ENCODE results near the gene USP17L19.
"Not testable (repeated sequence)": the region's sequence is repeated elsewhere in the genome, so short reads cannot be mapped to it uniquely, and the experiment has no call there.

GRCh38 chr4:9215105-9215504 lies 38.1 kb upstream of the USP17L19 start, which contains the start of gene USP17L11:
- TF ChIP-seq ZNF274 (IDR thresholded peaks at IDR 0.05; ENCODE audit: insufficient read depth, insufficient read length); REST (IDR thresholded peaks at IDR 0.05; ENCODE audit: low read depth, low read length); EZH2 (IDR thresholded peaks at IDR 0.05; ENCODE audit: borderline replicate concordance, control insufficient read depth, low read depth, low read length); POLR2A (IDR thresholded peaks at IDR 0.05; ENCODE audit: low read depth, low read length); SP1 (IDR thresholded peaks at IDR 0.05; ENCODE audit: low read depth, low read length); FOXM1 (IDR thresholded peaks at IDR 0.05; ENCODE audit: low read depth, low read length); CTCF (IDR thresholded peaks at IDR 0.05 in 2 of 3, conservative IDR thresholded peaks at IDR 0.05 in 1 of 3; ENCODE audit: control insufficient read depth in 2 of 3, extremely low read depth in 1 of 3, insufficient read depth in 1 of 3, low read depth in 3 of 3, low read length in 3 of 3); CHD2 (IDR thresholded peaks at IDR 0.05; ENCODE audit: borderline replicate concordance, low read depth, low read length); NR2F1 (conservative IDR thresholded peaks at IDR 0.05): not testable (repeated sequence)
- TF ChIP-seq, protein P1, sequence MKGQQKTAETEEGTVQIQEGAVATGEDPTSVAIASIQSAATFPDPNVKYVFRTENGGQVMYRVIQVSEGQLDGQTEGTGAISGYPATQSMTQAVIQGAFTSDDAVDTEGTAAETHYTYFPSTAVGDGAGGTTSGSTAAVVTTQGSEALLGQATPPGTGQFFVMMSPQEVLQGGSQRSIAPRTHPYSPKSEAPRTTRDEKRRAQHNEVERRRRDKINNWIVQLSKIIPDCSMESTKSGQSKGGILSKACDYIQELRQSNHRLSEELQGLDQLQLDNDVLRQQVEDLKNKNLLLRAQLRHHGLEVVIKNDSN (IDR thresholded peaks at IDR 0.05; ENCODE audit: borderline replicate concordance, extremely low read length, insufficient read depth, low read depth, low read length) = not testable (repeated sequence)
- TF ChIP-seq, protein P2, sequence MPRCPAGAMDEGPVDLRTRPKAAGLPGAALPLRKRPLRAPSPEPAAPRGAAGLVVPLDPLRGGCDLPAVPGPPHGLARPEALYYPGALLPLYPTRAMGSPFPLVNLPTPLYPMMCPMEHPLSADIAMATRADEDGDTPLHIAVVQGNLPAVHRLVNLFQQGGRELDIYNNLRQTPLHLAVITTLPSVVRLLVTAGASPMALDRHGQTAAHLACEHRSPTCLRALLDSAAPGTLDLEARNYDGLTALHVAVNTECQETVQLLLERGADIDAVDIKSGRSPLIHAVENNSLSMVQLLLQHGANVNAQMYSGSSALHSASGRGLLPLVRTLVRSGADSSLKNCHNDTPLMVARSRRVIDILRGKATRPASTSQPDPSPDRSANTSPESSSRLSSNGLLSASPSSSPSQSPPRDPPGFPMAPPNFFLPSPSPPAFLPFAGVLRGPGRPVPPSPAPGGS (IDR thresholded peaks at IDR 0.05; ENCODE audit: borderline replicate concordance, insufficient read depth, low read depth, low read length, poor library complexity, severe bottlenecking) = not testable (repeated sequence)
- TF ChIP-seq, protein P3, sequence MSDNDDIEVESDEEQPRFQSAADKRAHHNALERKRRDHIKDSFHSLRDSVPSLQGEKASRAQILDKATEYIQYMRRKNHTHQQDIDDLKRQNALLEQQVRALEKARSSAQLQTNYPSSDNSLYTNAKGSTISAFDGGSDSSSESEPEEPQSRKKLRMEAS (IDR thresholded peaks at IDR 0.05; ENCODE audit: low read depth, low read length) = not testable (repeated sequence)
